Retinal pigment epithelial cell (primary cell): ENCODE data around the gene POU1F1.

ENCODE experiments used
- DNase-seq: peaks from one replicate; pipeline ENCODE4 v3.0.0-alpha.2; 2010; ENCODE audit warnings: low read depth
- H3K4me3 ChIP-seq: 2 replicates; pipeline ENCODE4 v1.5.1; 2011; ENCODE audit warnings: mild to moderate bottlenecking, low read length, control low read depth, moderate library complexity
- CTCF ChIP-seq: conservative IDR thresholded peaks from 2 replicates; pipeline ENCODE4 v1.5.1; 2011; ENCODE audit warnings: low read depth, low read length, control low read depth, inconsistent platforms

Gene POU1F1

GRCh38 chr3:87276484-87276883 lies at the start of gene POU1F1:
TSS of gene POU1F1 (minus strand) at chr3:87276584. CDS start at chr3:87276462, 122 bp downstream.
- H3K4me3 ChIP-seq, result no peak within 1 kb of the TSS
- TF ChIP-seq CTCF, result no peak
- DNase-seq, result no peak

GRCh38 chr3:87324609-87325008 lies 48.2 kb upstream of the POU1F1 start:
- no peak for TF ChIP-seq CTCF
- H3K4me3 ChIP-seq, result no peak overlapping the region
- DNase-seq, result no peak

- no peak for TF ChIP-seq CTCF
- DNase-seq, result no peak
- no peak overlapping the region for H3K4me3 ChIP-seq
Measured at GRCh38 chr3:87320756-87321626, 44.6 kb upstream of the POU1F1 start.

GRCh38 chr3:87318617-87319021 lies 42.2 kb upstream of the POU1F1 start:
- TF ChIP-seq CTCF, result no peak
- peak; percentile 26 for DNase-seq
- H3K4me3 ChIP-seq, result no peak overlapping the region

GRCh38 chr3:87317779-87318178 lies 41.4 kb upstream of the POU1F1 start:
- DNase-seq, result no peak
- no peak overlapping the region for H3K4me3 ChIP-seq
- no peak for TF ChIP-seq CTCF

GRCh38 chr3:87313641-87314040 lies 37.3 kb upstream of the POU1F1 start:
- H3K4me3 ChIP-seq, result no peak overlapping the region
- no peak for DNase-seq
- TF ChIP-seq CTCF, result no peak

- DNase-seq, result no peak
- no peak for TF ChIP-seq CTCF
- no peak overlapping the region for H3K4me3 ChIP-seq
Measured at GRCh38 chr3:87311309-87311708, 34.9 kb upstream of the POU1F1 start.
